ENCODE results near the gene PCCA. TPM values are rescaled to one million over a fixed set of nuclear protein-coding genes. Genes with fewer than 3 reads are reported as not detected.

PCCA gene
- total RNA-seq, 1 experiment from 2014 or later = 16.1 TPM

DNA sequence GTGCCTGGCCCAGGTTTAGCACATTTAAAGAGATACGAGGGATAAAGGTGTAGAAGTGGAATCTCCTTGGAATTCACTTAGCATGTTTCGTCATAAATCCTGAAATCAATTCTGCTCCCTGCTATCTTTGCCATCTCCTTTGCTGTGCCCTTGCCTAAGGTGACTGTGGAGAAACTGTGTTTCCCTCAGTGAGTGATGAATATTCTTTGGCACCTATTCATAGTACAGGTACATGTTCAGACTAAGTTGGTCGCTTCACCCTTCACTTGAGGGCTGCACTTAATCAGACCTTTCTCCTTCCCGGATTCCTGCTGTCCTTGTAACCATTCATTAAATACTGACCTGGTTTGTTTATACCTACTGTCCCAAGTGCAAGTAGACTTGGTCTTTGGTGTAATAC, 17.8 kb downstream of the PCCA start:
- POLR2A ChIA-PET (ENCODE audit: unreplicated experiment) = no interaction called here
- Histone ChIP-seq H3K4me1 (replicated peaks; ENCODE audit: insufficient read depth) (no peaks in the 10 kb centered on the region), H3K27ac (no peak overlapping the region), H4K20me1 (ENCODE audit: insufficient read depth) (no peaks in the 10 kb centered on the region), H3K9me3 (ENCODE audit: insufficient read depth, low read depth) (no peaks in the 10 kb centered on the region), H3K4me2 (no peak overlapping the region), H3K27me3 (ENCODE audit: insufficient read depth, low read depth) (no peaks in the 10 kb centered on the region), H3K4me3 (no peak overlapping the region), H3K9me2 (ENCODE audit: insufficient read depth) (no peaks in the 10 kb centered on the region), H3K79me2 (ENCODE audit: low read depth) (no peaks in the 10 kb centered on the region), H3K36me3 (ENCODE audit: low read depth) (no peaks in the 10 kb centered on the region), H2AFZ (no peak overlapping the region), H3F3A (ENCODE audit: insufficient read depth, low read depth) (no peaks in the 10 kb centered on the region)
- DNase-seq = no peak
- BruUV-seq (replicated peaks) = no TSS peak
- intact Hi-C loops (cut with micrococcal nuclease; ENCODE audit: unreplicated experiment) = no loop called here
- CTCF ChIA-PET = no interaction called here
- TF ChIP-seq CTCF (conservative IDR thresholded peaks at IDR 0.05) (no peak), EZH2 (IDR thresholded peaks at IDR 0.05; ENCODE audit: low read depth) (no peak)

DNA sequence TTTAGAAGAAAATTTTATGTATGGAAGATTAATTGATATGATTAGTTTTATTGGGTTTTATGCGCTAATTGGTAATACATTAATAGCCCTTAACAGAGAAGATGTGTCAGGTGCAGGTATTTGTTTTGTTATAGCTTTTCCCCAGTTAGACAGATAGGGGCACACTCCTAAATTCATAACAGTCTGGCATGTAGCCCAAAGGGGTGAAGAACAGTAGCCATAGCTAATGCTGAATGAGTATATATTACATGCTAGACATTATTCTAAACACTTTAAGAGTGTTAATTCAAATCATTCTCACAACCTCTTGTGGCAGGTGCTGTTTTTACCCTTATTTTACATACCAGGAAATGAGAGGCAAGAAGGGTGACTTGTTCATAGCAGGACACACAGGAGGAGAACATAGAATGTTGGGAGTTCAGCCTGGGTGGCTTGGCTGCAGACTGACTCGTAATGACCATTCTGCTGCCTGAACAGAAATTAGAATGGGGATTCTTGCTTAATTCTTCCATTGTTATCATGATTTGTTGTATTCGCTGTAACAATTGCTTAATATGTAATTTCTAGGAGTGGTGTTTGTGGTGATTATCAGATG, 20.1 kb downstream of the PCCA start:
- no peaks in the 10 kb centered on the region for H4K20me1 ChIP-seq (ENCODE audit: insufficient read depth)
- no peak overlapping the region for H3K4me2 ChIP-seq
- H3K4me3 ChIP-seq = no peak overlapping the region
- H3K27ac ChIP-seq = no peak overlapping the region
- H3K79me2 ChIP-seq (ENCODE audit: low read depth) = no peaks in the 10 kb centered on the region
- no peaks in the 10 kb centered on the region for H3K9me3 ChIP-seq (ENCODE audit: insufficient read depth, low read depth)
- TF ChIP-seq EZH2 (IDR thresholded peaks at IDR 0.05; ENCODE audit: low read depth) (no peak), CTCF (conservative IDR thresholded peaks at IDR 0.05) (no peak)
- no peak for DNase-seq
- H3F3A ChIP-seq (ENCODE audit: insufficient read depth, low read depth) = no peaks in the 10 kb centered on the region
- H3K27me3 ChIP-seq (ENCODE audit: insufficient read depth, low read depth) = no peaks in the 10 kb centered on the region
- BruUV-seq (replicated peaks) = no TSS peak
- no peaks in the 10 kb centered on the region for H3K9me2 ChIP-seq (ENCODE audit: insufficient read depth)
- peaks cover 9% of the 10 kb centered on the region; the same call in 1 of the 2 replicates for H3K36me3 ChIP-seq (ENCODE audit: low read depth)
- ChIA-PET POLR2A (ENCODE audit: unreplicated experiment) (no interaction called here), CTCF (no interaction called here)
- no peak overlapping the region for H2AFZ ChIP-seq
- intact Hi-C loops (cut with micrococcal nuclease; ENCODE audit: unreplicated experiment) = no loop called here
- H3K4me1 ChIP-seq (replicated peaks; ENCODE audit: insufficient read depth) = no peaks in the 10 kb centered on the region

- POLR2A ChIA-PET (ENCODE audit: unreplicated experiment) = no interaction called here
- intact Hi-C loops (cut with micrococcal nuclease; ENCODE audit: unreplicated experiment) = no loop called here
- no TSS peak for BruUV-seq (replicated peaks)
- H2AFZ ChIP-seq = no peak overlapping the region
- no peak overlapping the region for H3K4me3 ChIP-seq
- CTCF ChIA-PET = no interaction called here
- H3K9me3 ChIP-seq (ENCODE audit: insufficient read depth, low read depth) = no peaks in the 10 kb centered on the region
- no peaks in the 10 kb centered on the region for H3K9me2 ChIP-seq (ENCODE audit: insufficient read depth)
- no peaks in the 10 kb centered on the region for H3F3A ChIP-seq (ENCODE audit: insufficient read depth, low read depth)
- no peaks in the 10 kb centered on the region for H3K4me1 ChIP-seq (replicated peaks; ENCODE audit: insufficient read depth)
- H3K36me3 ChIP-seq (ENCODE audit: low read depth) = peaks cover 14% of the 10 kb centered on the region; the same call in 1 of the 2 replicates
- no peaks in the 10 kb centered on the region for H4K20me1 ChIP-seq (ENCODE audit: insufficient read depth)
- TF ChIP-seq EZH2 (IDR thresholded peaks at IDR 0.05; ENCODE audit: low read depth) = no peak
- TF ChIP-seq CTCF (conservative IDR thresholded peaks at IDR 0.05) = no peak
- DNase-seq = no peak
- H3K27ac ChIP-seq = no peak overlapping the region
- no peak overlapping the region for H3K4me2 ChIP-seq
- H3K27me3 ChIP-seq (ENCODE audit: insufficient read depth, low read depth) = no peaks in the 10 kb centered on the region
- no peaks in the 10 kb centered on the region for H3K79me2 ChIP-seq (ENCODE audit: low read depth)
These were observed 21.4 kb downstream of the PCCA start for GRCh38 chr13:100110269-100110668.

Measured in PC-9 (cell line).